GM18520 (cell line): Measurements from ENCODE around the gene ZNF613.
"Not testable (repeated sequence)": the region's sequence is repeated elsewhere in the genome, so short reads cannot be mapped to it uniquely, and the experiment has no call there.

Experiments used
- ATAC-seq: cut with Tn5 transposase; IDR thresholded peaks from one replicate; pipeline ENCODE4 v1.9.1; 2021; ENCODE audit not compliant: unreplicated experiment

Gene ZNF613

DNA sequence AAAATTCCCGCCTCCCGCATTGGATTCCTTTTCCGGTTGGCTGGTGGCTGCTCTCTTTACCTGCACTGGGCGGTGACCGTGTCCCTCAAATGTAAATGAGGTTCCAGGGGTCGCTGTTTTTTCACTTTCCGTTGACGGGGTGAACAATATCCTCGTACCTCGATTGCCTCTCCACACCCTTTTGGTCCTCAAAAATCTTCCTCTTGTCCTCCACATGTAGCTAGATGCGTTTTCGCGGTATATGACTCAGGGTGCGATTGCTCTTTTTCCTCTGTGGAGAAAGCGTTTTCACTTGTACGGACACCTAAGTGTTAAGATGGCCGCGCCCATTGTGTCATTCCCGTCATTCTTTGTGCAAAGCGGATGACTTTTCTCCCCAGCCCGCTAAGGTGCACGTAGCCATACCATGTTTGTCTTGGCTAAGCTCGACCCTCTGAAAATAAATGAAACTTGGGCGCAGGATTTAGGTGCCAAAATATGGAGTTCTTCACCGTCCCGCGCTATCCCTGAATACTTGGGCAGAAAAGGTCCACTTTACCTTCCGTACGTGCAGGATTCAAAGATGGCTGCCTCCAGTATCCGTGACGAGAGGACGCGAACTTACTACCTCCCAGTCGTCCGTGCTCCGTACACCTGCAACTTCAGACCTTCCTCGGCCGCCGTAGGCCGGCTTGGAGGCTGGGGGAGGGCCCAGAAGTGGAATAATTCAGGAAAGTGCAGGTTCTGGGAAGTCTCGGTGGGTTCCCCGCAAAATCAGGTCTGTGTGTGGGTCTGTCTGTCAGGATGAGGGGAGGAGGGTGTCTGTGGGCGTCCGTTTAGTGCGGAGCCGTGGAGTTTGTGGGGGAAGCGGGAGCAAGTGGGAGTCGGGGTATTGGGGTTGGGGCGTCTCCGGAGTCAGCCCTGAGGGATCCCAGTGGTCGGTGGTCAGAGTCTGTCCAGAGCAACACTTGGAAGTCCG lies at the start of gene ZNF613:
TSS of gene ZNF613 (plus strand) at position 689 of the 958 bp plus-strand sequence. CDS start 8,749 bp downstream, outside the sequence.
- peak; percentile 75 for ATAC-seq

DNA sequence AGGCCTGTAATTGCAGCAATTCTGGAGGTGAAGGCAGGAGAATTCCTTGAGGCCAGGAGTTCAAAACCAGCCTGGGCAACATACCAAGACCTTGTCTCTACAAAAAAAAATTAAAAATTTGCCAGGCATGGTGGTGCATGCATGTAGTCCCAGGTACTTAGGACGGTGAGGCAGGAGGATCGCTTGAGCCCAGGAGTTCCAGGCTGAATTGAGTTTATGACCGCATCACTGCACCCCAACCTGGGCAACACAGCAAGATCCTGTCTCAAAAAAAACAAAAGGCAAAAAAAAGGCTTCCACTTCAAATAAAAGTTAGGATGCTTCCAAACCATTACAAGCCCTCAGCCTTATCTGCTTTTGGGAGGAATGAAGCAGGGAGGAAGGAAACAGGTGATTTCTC lies 44.8 kb upstream of the ZNF613 start:
- ATAC-seq = no peak

DNA sequence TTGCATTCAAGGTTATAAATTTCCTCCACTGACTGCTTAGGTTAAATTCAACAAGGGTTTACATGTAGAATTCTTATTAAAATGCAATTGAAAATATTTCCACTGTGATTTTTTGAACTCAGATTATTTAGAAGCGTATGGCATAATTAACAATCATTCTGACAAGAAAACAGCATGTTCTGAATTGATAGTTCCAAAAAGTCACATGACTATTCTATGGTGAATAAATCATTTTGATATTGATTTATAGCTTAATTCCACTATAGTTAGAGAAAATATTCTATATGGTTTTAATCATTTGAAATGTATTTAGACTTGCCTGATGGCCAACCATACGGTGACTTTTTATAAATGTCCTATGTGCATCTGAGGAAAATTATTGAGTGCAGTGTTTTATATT lies 42.6 kb upstream of the ZNF613 start:
- ATAC-seq = no peak

DNA sequence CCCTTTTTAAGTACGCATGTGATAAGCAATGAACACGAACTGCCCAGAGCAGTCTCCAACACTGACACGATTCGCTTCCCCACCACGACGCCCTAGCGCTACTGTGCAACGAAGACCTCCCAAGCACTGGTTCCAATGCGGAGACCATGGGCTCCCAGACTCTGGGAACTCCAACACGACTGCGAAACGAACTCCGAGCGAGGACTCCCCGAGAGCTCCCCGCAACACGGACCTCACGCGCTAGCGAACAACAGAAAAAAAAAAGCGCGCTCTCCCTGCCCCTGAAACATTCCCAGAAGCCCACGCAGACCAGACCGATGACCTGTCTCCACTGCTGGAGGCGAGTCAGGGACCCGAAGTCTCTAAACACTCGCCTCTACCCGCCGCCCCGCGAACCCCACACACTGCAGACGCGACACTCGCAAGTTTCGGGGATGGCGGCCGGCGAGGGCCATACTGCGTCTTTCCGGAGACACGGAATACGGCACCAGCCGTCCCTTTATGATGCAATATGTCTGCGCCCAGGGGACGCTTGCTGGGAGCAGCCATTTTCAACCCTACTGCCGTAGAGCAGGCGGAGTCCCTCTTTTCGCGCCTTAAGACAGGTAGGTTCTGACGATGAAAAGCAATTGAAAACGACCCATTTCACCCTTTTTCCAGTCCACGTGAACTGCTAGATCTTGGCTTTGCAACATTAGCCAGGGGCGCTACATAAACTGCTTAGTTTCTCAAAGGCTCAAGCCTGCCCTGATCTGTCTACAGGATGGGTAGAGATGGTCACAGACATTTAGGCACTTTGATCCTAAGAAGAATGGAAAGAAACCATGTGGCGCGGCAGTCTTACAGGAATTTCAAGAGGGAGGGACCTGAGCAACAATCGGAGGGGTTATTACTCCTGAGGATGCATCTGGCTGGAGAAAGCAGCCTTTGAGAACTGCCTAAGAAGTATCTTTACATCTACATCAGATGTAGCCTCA lies 39.5 kb upstream of the ZNF613 start, which contains the start of gene ZNF577:
TSS of gene ZNF577 (minus strand) at position 430 of the 977 bp plus-strand sequence. CDS start 7,569 bp downstream, outside the sequence.
- ATAC-seq = no peak

DNA sequence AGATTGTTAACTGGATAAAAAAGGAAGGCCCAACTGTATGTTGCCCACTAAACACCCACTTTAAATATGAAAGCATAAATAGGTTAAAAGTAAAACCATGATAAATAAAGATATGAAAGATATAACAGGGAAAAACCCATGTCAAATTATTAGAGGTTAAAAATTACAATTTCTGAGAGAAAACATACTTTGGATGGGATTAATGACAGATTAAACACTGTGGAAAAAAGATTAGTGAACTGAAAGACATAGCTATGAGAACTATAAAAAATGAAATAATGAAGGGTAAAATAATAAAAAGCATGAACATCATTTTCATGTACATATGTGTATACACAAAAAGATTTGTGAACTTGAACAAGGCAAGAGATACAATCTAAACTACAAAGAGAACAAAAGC lies 37.3 kb upstream of the ZNF613 start:
- ATAC-seq = no peak

DNA sequence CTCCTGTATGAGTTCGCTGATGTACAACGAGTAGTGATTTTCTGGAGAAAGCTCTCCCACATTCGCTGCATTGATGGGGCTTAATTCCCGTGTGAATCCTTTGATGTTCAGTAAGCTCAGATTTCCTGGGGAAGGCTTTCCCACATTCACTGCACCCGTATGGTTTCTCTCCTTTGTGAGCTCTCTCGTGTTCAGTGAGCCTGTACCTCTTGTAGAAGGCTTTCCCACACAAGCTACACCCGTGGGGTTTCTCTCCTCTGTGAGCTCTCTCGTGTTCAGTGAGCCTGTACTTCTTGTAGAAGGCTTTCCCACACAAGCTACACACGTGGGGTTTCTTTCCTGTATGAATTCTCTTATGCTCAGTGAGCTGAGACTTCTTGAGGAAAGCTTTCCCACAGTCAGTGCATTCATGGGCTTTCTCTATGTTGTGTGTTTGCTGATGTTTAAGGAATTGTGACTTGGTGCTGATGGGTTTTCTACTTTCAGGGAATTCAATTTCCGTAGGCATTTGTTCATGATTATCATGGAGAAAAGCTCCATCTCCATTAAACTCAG lies 36.0 kb upstream of the ZNF613 start:
- no peak for ATAC-seq

DNA sequence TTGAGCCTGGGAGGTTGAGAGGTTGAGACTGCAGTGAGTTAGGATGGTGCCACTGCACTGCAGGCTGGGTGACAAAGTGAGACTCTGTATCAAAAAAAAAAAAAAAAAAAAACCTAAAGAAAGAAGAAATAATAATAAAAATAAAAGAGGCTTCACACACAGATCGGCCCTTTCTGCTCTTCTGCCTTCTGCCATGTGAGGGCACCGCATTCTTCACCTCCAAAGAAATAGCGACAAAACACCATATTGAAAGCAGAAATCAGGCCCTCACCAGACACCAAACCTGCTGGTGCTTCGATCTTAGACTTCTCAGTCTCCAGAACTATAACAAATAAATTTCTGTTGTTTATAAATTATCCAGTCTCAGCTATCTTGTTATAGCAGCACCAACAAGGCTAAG lies 25.4 kb upstream of the ZNF613 start:
- no peak for ATAC-seq

DNA sequence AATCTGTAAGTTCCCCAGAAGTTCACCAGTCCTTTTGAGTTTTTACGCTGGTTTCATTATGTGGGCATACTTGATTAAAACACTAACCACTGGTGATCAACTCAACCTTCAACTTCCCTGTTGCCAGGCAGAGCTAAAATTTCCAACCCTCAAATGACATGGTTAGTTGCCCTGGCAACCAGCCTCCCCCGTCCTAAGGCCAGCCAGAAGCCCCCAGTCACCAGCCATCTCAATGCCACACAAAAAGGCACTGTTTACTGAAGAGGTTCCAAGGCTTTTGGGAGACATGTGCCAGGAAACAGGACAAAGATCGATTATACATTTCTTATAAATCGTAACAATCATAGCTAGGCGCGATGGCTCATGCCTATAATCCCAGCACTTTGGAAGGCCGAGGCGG lies 24.1 kb upstream of the ZNF613 start:
- ATAC-seq = no peak

DNA sequence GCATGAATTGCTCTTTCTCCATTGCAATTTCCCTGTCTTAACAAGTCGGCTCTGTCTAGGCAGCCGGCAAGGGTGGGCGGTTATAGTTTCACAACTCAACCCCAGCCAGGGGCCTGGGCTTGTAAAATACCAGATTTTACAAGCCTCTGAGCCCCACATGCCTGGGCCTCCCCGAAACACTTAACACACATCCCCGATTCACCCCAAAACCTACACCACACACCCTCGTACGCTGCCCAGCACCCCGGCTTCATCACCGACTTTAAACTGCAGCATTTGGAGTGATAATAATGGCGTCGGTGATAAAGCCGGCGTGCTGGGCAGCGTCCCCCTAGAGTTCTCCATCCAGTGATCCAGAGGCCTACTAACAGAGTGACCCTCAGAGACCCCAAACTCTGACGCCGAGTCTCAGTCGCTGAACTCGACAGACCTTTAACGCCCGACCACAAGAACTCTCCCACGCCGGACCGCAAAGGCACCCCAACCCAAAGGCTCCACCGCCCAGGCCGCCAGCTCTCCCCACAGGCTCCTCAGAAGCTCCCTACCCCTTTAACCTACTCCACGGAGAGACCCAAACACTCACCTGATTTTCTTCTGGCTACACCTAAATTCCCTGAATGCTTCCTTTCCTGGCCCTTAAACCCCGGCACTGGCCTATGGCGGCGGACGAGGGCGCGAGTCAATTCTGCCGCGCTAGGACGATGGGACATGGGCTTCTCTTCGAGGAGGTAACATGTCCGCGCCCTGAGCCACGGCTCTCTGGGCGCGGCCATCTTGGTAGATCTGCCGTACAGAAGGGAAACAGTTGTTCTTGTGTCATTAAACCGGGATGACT lies 22.7 kb upstream of the ZNF613 start, which contains the start of gene ZNF649:
TSS of gene ZNF649 (minus strand) at position 687 of the 835 bp plus-strand sequence. CDS start 4,910 bp downstream, outside the sequence.
- ATAC-seq = peak; percentile 90

DNA sequence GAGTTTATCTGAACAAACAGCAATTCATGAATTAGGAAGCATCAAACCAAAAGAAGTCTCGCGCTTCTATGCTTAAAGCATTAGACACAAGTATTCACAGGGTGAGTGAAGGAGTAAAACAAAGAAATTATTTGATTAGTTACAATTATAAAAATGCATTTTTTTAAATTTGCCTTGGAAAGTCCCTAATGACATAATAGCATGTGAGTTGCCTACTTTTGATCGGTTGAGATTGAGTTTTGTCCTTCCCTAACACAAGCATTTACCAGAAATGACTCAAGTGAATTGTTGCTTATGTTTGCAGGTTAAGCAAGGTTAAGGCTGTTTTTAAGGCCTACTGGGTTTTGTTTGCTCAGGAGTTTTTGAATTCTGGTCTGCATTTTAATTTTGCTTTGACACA lies 22.1 kb upstream of the ZNF613 start:
- ATAC-seq = no peak

DNA sequence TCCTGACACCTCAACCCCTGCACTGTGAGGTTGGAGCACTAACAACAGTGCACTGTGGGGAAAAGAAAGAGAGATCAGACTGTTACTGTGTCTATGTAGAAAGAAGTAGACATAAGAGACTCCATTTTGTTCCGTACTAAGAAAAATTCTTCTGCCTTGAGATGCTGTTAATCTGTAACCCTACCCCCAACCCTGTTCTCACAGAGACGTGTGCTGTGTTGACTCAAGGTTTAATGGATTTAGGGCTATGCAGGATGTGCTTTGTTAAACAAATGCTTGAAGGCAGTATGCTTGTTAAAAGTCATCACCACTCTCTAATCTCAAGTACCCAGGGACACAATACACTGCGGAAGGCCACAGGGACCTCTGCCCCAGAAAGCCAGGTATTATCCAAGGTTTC lies 21.6 kb upstream of the ZNF613 start:
- ATAC-seq = not testable (repeated sequence)

DNA sequence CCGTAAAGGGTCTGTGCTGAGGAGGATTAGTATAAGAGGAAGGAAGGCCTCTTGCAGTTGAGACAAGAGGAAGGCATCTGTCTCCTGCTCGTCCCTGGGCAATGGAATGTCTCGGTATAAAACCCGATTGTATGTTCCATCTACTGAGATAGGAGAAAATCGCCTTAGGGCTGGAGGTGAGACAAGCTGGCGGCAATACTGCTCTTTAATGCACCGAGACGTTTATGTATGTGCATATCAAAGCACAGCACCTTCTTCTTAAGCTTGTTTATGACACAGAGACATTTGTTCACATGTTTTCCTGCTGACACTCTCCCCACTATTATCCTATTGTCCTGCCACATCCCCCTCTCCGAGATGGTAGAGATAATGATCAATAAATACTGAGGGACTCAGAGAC lies 21.2 kb upstream of the ZNF613 start:
- not testable (repeated sequence) for ATAC-seq

DNA sequence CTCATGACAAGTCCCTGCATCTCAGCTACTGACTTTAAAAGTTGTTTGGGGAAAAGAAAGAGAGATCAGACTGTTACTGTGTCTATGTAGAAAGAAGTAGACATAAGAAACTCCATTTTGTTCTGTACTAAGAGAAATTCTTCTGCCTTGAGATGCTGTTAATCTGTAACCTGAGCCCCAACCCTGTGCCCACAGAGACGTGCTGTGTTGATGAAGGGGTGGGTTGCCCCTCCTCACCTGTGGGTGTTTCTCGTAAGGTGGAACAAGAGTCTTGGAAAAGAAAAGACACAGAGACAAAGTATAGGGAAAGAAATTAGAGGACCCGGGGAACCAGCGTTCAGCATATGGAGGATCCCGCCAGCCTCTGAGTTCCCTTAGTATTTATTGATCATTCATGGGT lies 19.3 kb upstream of the ZNF613 start:
- ATAC-seq = not testable (repeated sequence)

DNA sequence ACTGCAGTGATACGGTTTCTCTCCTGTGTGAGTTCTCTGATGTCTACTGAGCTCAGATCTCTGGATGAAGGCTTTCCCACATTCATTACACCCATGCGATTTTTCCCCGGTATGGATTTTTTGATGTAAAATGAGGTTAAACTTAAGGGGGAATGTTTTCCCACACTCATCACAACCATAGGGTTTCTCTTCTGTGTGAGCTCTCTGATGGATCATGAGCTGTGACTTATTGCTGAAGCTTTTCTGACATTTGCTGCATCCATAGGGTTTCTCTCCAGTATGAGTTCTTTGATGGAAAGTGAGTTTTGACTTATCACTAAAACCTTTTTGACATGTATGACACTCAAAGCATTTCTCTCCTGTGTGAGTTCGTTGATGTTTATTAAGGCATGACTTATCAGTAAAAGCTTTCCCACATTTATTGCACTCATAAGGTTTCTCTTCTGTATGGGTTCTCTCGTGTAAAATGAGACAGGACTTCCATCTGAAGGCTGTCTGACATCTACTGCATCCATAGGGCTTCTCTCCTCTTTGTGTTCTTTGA lies 11.9 kb upstream of the ZNF613 start:
- no peak for ATAC-seq

DNA sequence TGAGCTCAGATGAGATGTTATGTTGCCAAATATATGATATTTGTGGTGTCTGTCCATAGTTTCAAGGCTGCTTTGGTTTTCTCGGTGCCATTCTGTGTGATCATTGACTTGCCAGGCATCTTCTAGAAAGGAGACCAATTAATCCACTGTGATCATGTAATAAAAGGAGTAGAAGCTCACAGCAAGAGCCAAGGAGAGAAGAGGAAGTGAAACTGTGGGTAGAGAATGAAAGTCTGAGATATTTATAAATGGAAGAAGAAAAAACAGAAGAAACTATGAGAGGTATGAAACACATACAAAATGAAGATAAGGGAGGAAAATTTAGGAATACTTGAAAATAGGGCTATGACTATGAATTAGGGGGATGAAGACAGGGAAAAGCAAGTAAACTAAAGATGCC lies 11.1 kb upstream of the ZNF613 start:
- ATAC-seq = no peak

DNA sequence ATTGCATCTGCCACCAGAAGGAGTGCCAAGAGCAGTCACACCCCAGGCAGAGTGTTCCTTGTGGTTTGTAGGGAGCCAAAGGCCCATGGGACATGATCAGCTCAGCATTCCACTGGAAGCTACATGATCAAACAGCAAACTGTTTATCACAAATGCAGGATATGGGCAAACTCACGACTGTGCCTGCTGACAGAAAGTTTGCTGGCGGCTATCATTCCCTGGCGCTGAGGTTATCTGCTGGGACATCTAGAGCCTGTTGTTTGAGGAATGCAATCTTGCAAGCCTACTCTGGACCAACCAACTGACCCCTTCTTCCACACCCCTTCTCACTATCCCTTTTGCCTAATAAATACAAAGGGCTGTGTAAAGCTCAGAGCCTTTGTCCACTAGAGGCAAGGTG lies 7.7 kb upstream of the ZNF613 start:
- no peak for ATAC-seq

DNA sequence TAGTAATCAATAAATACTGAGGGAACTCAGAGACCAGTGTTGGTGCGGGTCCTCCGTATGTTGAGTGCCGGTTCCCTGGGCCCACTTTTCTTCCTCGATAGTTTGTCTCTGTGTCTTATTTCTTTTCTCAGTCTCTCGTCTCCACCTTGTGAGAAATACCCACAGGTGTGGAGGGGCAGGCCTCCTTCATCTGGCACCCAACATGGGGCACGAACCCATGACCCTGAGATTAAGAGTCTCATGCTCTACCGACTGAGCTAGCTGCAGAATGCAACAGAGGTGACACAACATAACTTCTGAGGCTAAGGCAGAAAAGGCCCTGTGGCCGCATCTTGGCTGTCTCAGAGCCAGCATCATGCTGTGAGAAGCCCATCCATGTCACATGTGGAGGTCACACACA lies 5.3 kb upstream of the ZNF613 start:
- ATAC-seq = no peak

DNA sequence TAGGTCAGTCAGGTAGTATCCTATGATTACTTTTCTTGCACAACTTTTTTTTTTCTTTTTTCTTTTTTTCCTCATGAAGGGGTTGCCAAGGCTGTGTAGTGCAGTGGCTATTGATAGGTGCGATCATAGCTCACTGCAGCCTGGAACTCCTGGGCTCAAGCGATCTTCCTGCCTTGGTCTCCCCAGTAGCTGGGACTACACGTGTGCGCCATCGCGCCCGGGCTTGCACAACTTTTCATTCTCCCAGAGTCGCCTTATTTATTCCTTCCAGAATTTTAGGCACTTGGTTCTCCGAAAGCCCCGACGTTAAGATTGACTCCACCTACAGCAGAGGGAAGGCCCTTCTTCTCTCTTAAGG lies 867 bp upstream of the ZNF613 start:
- no peak for ATAC-seq

DNA sequence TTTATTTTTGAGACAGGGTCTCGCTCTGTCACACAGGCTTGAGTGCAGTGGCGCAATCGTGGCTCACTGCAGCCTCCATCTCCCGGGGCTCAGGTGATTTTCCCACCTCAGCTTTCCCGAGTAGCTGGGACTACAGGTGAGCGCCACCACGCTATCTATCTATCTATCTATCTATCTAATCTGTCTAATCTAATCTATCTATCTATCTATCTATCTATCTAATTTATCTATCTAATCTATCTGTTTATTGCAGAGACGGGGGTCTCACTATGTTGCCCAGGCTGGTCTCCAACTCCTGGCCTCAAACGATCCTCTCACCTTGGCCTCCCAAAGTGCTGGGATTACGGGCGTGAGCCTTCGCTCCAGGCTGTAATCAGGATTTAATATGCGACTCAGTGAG lies 587 bp downstream of the ZNF613 start:
- no peak for ATAC-seq

DNA sequence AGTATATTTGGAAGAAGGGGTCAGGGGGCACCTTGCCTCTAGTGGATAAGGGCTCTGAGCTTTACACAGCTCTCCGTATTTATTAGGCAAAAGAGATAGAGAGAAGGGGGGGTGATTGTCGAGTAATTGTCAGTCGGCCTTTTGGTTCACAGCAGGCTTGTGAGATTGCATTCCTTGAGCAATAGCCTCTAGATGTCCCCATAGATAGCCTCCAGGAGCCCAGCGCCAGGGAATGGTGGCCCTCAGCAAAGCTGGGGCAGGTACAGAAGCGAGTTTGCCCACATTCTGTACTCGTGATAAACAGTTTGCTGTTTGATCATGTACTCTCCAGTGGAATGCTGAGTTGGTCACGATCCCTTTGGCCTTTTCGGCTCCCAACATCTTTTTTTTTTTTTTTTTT lies 4.6 kb downstream of the ZNF613 start:
- ATAC-seq = no peak
